Aorta (tissue), 5 donors: ENCODE results near the gene HKDC1. TPM values are rescaled to one million over a fixed set of nuclear protein-coding genes. Genes with fewer than 3 reads are reported as not detected.
"Not testable (repeated sequence)": the region's sequence is repeated elsewhere in the genome, so short reads cannot be mapped to it uniquely, and the experiment has no call there.

ENCODE experiments used
- ATAC-seq: fragments of 200-7000 bp; cut with Tn5 transposase; one replicate; pipeline ENCODE4 v1.9.1; 2022; ENCODE audit warnings: moderate library complexity; ENCODE audit not compliant: low FRiP score
- DNase-seq, 2 donors: peaks; one replicate each; pipeline ENCODE4 v3.0.0-alpha.2; 2020
- H3K27ac ChIP-seq, 2 donors: one replicate each; pipeline ENCODE4 v1.5.1; 2013; ENCODE audit warnings: low read length in 2 of 2, mild to moderate bottlenecking in 2 of 2, moderate library complexity in 2 of 2, control low read depth in 1 of 2, inconsistent platforms in 1 of 2, low read depth in 1 of 2
- H3K27me3 ChIP-seq, 2 donors: one replicate each; pipeline ENCODE4 v1.6.1; 2013; ENCODE audit warnings: control low read depth in 1 of 2, low read length in 1 of 2, mild to moderate bottlenecking in 1 of 2, moderate library complexity in 1 of 2; ENCODE audit not compliant: insufficient read depth in 2 of 2, control insufficient read depth in 1 of 2
- H3K36me3 ChIP-seq, 2 donors: one replicate each; pipeline ENCODE4 v1.6.1; 2013; ENCODE audit warnings: control low read depth in 1 of 2, low read length in 1 of 2, mild to moderate bottlenecking in 1 of 2; ENCODE audit not compliant: insufficient read depth in 2 of 2, control insufficient read depth in 1 of 2
- H3K4me1 ChIP-seq, 2 donors: one replicate each; pipeline ENCODE4 v1.6.1; 2013; ENCODE audit warnings: low read length in 2 of 2, control low read depth in 1 of 2, mild to moderate bottlenecking in 1 of 2, moderate library complexity in 1 of 2; ENCODE audit not compliant: insufficient read depth in 2 of 2, control insufficient read depth in 1 of 2
- H3K4me3 ChIP-seq, 2 donors: one replicate each; pipeline ENCODE4 v1.5.1; 2013; ENCODE audit warnings: low read length in 2 of 2, control low read depth in 1 of 2, mild to moderate bottlenecking in 1 of 2
- H3K9me3 ChIP-seq: one replicate; pipeline ENCODE4 v1.6.1; 2013; ENCODE audit warnings: mild to moderate bottlenecking, low read length; ENCODE audit not compliant: control insufficient read depth
- WGBS, 2 donors: extraction: QIAGEN DNeasy Blood & Tissue Kit; methylation state at CpG; one replicate each; pipeline ENCODE4 v1.1.7; 2013; 5-methylcytosine and 5-hydroxymethylcytosine counted together
- intact Hi-C, 2 donors: fragments of 100-400 bp; cut with DNase I; formaldehyde crosslinking; loops; one replicate each; pipeline versions ENCODE4 v1.14.2 to v1.15.0; 2022
- polyA plus RNA-seq, 2 donors: library from polyadenylated mRNA; stranded (reverse); fragments of 200-250 nt; gene quantifications; one replicate each; pipeline ENCODE4 v1.2.3, GENCODE V29; 2013
- total RNA-seq, 2 donors: library from RNA; stranded (reverse); fragmentation: NEBNext Ultra II Directional; extraction: Animal tissue kit (Norgen Biotek cat#: 25700); gene quantifications; one replicate each; pipeline ENCODE4 v1.2.1, GENCODE V29; 2021
- donor health status: healthy with polysubstance abuse.
- donor health status: Bipolar disorder and iron deficiency.
- donor health status: DM: no; HTN: no; CAD: no.
- donor health status: DM: no; HTN: no; CAD: no.
- donor health status: DM: yes; HTN: yes; CAD: no.

The HKDC1 gene
- total and polyA plus RNA-seq, 4 donors: 3.1 TPM; not detected in 3

DNA sequence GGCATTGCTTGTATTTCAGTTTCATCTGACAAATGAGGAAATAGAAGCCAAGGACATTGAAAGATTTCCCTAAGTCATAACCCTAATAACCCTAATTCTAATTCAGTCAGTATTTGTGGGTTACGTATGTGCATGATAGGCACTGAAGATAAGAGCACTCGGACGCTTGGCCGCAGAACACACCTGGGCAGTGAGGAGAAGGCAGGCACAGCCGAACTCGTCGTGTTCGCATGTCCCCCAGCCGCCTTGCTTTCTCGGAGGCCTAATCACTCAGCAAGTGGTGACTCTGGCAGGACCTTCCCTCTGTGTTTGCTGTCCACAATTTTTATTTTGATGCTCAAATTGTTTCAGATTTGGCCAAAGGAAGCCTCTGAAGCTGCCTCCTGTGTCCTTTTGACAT, 23.7 kb downstream of the HKDC1 start:
- no peak overlapping the region for H3K27ac ChIP-seq
- no peak overlapping the region for H3K4me3 ChIP-seq
- H3K27me3 ChIP-seq: no peaks in the 10 kb centered on the region
- ATAC-seq: no peak
- H3K36me3 ChIP-seq: no peaks in the 10 kb centered on the region
- intact Hi-C loops: loop anchor here in 1 of 2 donors (5.0 kb wide), 1 partner anchor 73 kb away; no protein-coding TSS in a partner anchor
- DNase-seq: no peak
- WGBS, 2 donors: 95 to 96% methylated on average over 10 of the region's 10 CpGs
- H3K9me3 ChIP-seq: no peaks in the 10 kb centered on the region
- no peaks in the 10 kb centered on the region for H3K4me1 ChIP-seq

DNA sequence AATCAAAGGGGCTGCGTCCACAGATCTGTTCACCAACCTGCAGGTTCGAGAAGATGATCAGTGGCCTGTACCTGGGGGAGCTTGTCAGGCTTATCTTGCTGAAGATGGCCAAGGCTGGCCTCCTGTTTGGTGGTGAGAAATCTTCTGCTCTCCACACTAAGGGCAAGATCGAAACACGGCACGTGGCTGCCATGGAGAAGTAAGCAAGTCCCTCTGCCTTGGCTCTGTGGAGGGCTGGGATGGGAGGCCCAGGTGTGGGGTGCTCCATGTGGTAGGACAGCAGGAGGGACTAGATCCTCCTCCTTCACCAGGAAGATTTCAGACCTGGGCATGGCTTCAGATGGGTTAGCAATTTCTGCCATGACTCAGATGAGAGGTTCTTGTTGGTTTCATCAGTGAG, 25.9 kb downstream of the HKDC1 start:
- Histone ChIP-seq H3K4me1 (no peaks in the 10 kb centered on the region), H3K27ac (no peak overlapping the region), H3K36me3 (no peaks in the 10 kb centered on the region), H3K27me3 (no peaks in the 10 kb centered on the region), H3K4me3 (no peak overlapping the region), H3K9me3 (no peaks in the 10 kb centered on the region)
- ATAC-seq (no peak), DNase-seq (no peak)
- WGBS, 2 donors: 94 to 95% methylated on average over 5 of the region's 5 CpGs
- intact Hi-C loops: no loop called here

DNA sequence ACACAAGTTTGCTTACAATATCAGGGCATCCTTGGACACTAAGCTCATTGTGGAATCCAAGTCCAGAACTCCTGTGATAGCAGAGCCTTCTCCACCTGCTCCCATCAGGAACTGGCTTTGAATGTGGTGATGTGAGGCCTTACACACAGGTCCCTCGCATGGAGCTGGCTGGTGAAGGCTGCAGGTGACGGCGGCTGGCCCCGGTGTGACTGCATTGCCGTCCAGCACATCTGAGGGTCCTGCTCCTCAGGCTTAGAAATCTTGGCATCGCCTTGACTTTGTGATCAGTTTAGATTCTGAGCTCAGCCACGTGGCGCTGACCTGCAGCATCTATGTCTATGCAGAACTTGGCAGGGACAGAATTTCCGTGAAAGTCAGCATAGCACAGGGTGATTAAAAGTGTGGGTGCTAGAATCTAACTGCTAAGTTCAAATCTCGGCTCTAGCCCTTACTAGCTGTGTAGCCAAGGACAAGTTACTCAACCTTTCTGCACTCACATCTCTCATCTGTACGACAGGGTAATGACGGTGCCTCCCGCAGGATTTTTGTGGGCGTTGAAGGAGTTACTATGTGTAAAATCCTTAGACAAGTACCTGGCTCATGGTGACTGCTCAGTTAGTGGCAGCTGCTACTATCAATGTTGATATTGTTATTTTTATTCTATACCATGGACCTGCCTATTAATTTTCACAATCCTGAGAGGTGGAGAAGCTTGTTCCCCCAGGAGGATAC, 26.6 kb downstream of the HKDC1 start:
- ATAC-seq: no peak
- Histone ChIP-seq H3K4me3 (no peak overlapping the region), H3K9me3 (no peaks in the 10 kb centered on the region), H3K27ac (no peak overlapping the region), H3K4me1 (no peaks in the 10 kb centered on the region), H3K36me3 (no peaks in the 10 kb centered on the region), H3K27me3 (no peaks in the 10 kb centered on the region)
- DNase-seq: no peak
- 84% methylated on average over 14 of the region's 14 CpGs for WGBS, 2 donors
- intact Hi-C loops: no loop called here

DNA sequence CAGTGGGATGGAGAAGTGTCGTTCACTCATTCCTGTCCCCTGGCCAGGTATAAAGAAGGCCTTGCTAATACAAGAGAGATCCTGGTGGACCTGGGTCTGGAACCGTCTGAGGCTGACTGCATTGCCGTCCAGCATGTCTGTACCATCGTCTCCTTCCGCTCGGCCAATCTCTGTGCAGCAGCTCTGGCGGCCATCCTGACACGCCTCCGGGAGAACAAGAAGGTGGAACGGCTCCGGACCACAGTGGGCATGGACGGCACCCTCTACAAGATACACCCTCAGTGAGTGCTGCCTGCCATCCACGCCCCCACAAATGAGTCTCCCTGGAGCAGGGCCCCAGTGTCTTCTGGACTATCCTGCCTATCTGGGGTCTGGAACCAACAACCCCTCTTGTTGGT, 27.2 kb downstream of the HKDC1 start:
- no peaks in the 10 kb centered on the region for H3K27me3 ChIP-seq
- intact Hi-C loops: no loop called here
- 92 to 96% methylated on average over 13 of the region's 13 CpGs for WGBS, 2 donors
- no peak overlapping the region for H3K27ac ChIP-seq
- H3K4me3 ChIP-seq: no peak overlapping the region
- H3K4me1 ChIP-seq: no peaks in the 10 kb centered on the region
- H3K36me3 ChIP-seq: no peaks in the 10 kb centered on the region
- no peaks in the 10 kb centered on the region for H3K9me3 ChIP-seq
- DNase-seq: no peak
- no peak for ATAC-seq

DNA sequence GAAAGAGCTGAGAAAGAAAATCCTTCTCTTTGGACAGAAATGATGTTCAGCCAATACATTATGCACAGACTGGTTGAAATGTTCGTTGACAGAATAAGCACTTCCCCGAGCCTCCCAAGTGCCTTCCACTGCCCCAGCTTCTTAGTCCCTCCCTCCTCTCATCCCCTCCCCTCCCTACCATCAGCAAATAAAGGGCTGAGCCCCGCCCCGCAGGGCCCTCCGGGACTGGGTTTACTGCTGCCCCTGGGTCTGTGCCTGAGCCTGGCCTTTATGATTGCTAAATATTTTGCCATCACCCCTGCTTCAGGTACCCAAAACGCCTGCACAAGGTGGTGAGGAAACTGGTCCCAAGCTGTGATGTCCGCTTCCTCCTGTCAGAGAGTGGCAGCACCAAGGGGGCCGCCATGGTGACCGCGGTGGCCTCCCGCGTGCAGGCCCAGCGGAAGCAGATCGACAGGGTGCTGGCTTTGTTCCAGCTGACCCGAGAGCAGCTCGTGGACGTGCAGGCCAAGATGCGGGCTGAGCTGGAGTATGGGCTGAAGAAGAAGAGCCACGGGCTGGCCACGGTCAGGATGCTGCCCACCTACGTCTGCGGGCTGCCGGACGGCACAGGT, 28.1 kb downstream of the HKDC1 start:
- H3K27me3 ChIP-seq: no peaks in the 10 kb centered on the region
- no peak for DNase-seq
- no peak overlapping the region for H3K27ac ChIP-seq
- WGBS, 2 donors: 85 to 86% methylated on average over 24 of the region's 24 CpGs
- intact Hi-C loops: no loop called here
- H3K9me3 ChIP-seq: no peaks in the 10 kb centered on the region
- no peak overlapping the region for H3K4me3 ChIP-seq
- H3K4me1 ChIP-seq: no peaks in the 10 kb centered on the region
- no peak for ATAC-seq
- no peaks in the 10 kb centered on the region for H3K36me3 ChIP-seq

DNA sequence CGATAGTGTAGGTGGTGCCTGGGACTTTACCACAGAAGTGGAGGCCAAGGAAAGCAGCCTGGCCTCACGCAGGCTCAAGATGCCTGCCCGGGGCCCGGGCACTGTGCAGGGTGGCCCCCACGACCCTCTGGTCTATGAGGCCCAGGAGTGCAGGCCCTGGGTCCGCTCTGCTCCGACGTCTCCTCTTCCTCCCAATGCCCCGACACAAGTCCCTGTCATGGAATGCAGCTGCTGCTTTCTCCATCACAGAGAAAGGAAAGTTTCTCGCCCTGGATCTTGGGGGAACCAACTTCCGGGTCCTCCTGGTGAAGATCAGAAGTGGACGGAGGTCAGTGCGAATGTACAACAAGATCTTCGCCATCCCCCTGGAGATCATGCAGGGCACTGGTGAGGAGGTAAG, 29.9 kb downstream of the HKDC1 start:
- DNase-seq (no peak), ATAC-seq (no peak)
- no peaks in the 10 kb centered on the region for H3K36me3 ChIP-seq
- H3K27me3 ChIP-seq: no peaks in the 10 kb centered on the region
- intact Hi-C loops: no loop called here
- H3K4me1 ChIP-seq: no peaks in the 10 kb centered on the region
- H3K9me3 ChIP-seq: no peaks in the 10 kb centered on the region
- 95% methylated on average over 14 of the region's 14 CpGs for WGBS, 2 donors
- no peak overlapping the region for H3K4me3 ChIP-seq
- H3K27ac ChIP-seq: no peak overlapping the region

DNA sequence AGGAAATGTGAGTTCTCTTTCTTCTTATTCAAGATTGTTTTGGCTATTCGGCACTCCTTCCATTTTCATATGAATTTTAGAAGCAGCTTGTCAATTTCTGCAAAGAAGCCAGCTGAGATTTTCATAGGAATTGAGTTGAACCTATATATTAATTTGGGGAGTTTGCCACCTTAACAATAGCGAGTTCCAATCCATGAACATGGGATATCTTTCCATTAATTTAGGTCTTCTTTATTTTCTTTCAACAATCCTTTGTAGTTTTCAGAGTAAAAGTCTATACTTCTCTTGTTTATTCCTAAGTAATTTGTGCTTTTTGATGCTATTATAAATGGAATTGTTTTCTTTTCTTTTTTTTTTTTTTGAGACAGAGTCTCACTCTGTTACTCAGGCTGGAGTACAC, 31.3 kb downstream of the HKDC1 start:
- H3K27ac ChIP-seq, H3K9me3 ChIP-seq, H3K27me3 ChIP-seq, H3K4me1 ChIP-seq, ATAC-seq, H3K4me3 ChIP-seq, DNase-seq, H3K36me3 ChIP-seq, intact Hi-C loops: not testable (repeated sequence)
- 95 to 96% methylated on average over 2 of the region's 2 CpGs for WGBS, 2 donors

DNA sequence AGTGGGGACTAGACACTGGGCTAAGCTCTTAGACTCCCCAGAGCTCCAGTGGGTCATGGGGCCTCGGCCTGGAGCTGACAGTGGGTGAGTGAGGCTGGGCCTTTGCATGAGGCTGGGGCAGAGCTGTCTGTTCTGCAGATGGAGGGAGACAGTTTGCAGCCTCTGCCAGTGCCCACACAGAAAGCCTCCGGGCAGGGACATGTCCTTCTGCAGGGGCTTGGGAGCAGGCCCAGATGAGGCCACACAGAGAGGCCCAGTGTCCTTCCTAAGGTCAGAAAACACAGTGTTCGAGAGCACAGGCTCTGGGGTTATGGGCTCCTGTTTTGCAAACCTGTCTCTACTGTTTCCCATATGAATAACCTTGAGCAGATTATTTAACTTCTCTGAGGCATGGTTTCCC, 33.0 kb downstream of the HKDC1 start:
- Histone ChIP-seq H3K4me3 (no peak overlapping the region), H3K4me1 (no peaks in the 10 kb centered on the region), H3K36me3 (no peaks in the 10 kb centered on the region), H3K9me3 (no peaks in the 10 kb centered on the region), H3K27me3 (no peaks in the 10 kb centered on the region), H3K27ac (no peak overlapping the region)
- 73 to 90% methylated on average over 3 of the region's 3 CpGs for WGBS, 2 donors
- ATAC-seq (no peak), DNase-seq (no peak)
- intact Hi-C loops: no loop called here

DNA sequence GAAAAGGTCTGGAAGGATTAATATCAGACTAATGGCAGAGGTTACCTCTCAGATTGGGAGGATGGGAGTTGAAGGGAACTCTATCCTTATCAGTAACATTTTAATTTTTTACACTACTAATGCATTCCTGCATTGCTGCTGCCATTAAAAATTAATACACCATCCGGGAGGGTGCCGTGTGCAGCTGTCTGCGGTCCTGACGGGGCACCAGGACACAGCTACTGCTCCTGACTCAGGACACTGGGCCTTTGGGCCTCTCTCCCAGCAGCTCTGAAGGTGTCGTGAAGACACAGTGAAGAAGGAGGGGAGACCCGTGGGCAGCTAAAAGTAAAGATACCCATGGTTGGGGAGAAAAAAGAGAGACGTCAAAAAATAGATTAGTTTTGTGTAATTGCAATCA, 34.7 kb downstream of the HKDC1 start:
- ATAC-seq (no peak), DNase-seq (no peak)
- Histone ChIP-seq H3K27ac (no peak overlapping the region), H3K36me3 (no peaks in the 10 kb centered on the region), H3K4me3 (no peak overlapping the region), H3K27me3 (no peaks in the 10 kb centered on the region), H3K4me1 (no peaks in the 10 kb centered on the region), H3K9me3 (no peaks in the 10 kb centered on the region)
- intact Hi-C loops: no loop called here
- 61 to 76% methylated on average over 7 of the region's 7 CpGs for WGBS, 2 donors
